GM21515 (cell line): ENCODE results near the gene FPGS.
"Not testable (repeated sequence)": the region's sequence is repeated elsewhere in the genome, so short reads cannot be mapped to it uniquely, and the experiment has no call there.

Source experiments
- ATAC-seq: cut with Tn5 transposase; IDR thresholded peaks from one replicate; pipeline ENCODE4 v1.9.1; 2021; ENCODE audit not compliant: unreplicated experiment

The FPGS gene

GRCh38 chr9:127770905-127771569 lies 31.6 kb upstream of the FPGS start:
- peak; percentile 82 for ATAC-seq

GRCh38 chr9:127771570-127772189 lies 31.0 kb upstream of the FPGS start:
- no peak for ATAC-seq

GRCh38 chr9:127772603-127773002 lies 30.1 kb upstream of the FPGS start:
- ATAC-seq = no peak

GRCh38 chr9:127773272-127773671 lies 29.4 kb upstream of the FPGS start:
- no peak for ATAC-seq

- ATAC-seq = no peak
These were observed 28.7 kb upstream of the FPGS start for GRCh38 chr9:127773981-127774380.

GRCh38 chr9:127776195-127776923 lies 26.3 kb upstream of the FPGS start:
- ATAC-seq = peak; percentile 35

- no peak for ATAC-seq
These were observed 25.8 kb upstream of the FPGS start for GRCh38 chr9:127776924-127777289.

GRCh38 chr9:127777368-127777980 lies 25.2 kb upstream of the FPGS start:
- ATAC-seq = no peak

GRCh38 chr9:127778280-127779135 lies 24.2 kb upstream of the FPGS start, which contains the start of gene SH2D3C:
Gene SH2D3C, minus strand, starts transcription at chr9:127778666. Its CDS starts 39 bp downstream, at chr9:127778627.
- peak; percentile 35 for ATAC-seq

- peak; percentile 39 for ATAC-seq
These were observed 23.3 kb upstream of the FPGS start for GRCh38 chr9:127779136-127779981.

GRCh38 chr9:127780126-127780885 lies 22.4 kb upstream of the FPGS start:
- ATAC-seq = no peak

- ATAC-seq = not testable (repeated sequence)
These were observed 21.8 kb upstream of the FPGS start for GRCh38 chr9:127780909-127781308.

- ATAC-seq = no peak
These were observed 20.9 kb upstream of the FPGS start for GRCh38 chr9:127781806-127782205.

GRCh38 chr9:127783111-127784008 lies 19.3 kb upstream of the FPGS start:
- no peak for ATAC-seq

GRCh38 chr9:127785023-127785932 lies 17.4 kb upstream of the FPGS start:
- peak; percentile 36 for ATAC-seq

- ATAC-seq = peak; percentile 54
These were observed 16.5 kb upstream of the FPGS start, which contains the start of gene CDK9 for GRCh38 chr9:127785933-127786772. Gene CDK9, plus strand, starts transcription at chr9:127786034. Its CDS starts 115 bp downstream, at chr9:127786149.
